Measurements from ENCODE around the gene FAM120B.
"Not testable (repeated sequence)": the region's sequence is repeated elsewhere in the genome, so short reads cannot be mapped to it uniquely, and the experiment has no call there.

The FAM120B gene

DNA sequence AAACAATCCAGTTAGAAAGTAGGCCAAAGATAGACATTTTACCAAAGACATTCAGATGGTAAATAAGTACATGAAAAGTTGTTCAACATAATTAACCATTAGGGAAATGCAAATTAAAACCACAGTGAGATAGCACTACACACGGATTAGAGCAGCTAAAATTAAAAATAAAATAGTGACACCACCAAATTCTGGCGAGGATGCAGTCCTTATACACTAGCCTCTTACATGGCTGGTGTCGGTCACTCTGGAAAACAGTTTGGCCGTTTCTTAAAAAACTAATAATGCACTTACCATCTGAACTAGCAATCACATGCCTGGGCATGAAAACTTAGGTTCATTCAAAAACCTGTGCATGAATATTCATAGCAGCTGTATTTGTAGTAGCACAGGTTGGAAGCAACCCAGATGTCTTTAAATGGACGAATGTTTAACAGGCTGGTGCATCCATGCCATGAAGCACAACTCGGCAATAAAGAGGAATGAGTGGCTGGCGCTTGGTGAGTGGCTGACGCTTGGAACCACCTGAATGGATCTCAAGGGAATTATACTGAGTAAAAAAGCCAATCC, 77.0 kb downstream of the FAM120B start:
- no peak for DNase-seq (ENCODE audit: low read depth)

DNA sequence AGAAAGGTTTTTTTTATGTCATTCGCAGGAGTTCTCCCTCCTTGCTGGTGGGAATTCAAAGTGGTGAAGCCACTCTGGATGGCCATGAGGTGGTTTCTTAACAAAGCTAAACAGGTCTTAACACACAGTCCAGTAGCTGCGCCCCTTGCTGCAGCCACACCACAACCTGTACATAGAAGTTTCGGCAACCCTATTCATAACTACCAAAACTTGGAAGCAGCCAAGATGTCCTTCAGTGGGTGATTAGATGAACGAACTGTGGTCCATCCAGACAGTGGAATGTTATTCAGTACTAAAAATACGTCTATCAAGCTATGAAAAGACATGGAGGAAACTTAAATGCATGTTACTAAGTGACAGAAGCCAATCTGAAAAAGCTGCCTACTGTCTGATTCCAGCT, 78.9 kb downstream of the FAM120B start:
- DNase-seq (ENCODE audit: low read depth) = no peak

DNA sequence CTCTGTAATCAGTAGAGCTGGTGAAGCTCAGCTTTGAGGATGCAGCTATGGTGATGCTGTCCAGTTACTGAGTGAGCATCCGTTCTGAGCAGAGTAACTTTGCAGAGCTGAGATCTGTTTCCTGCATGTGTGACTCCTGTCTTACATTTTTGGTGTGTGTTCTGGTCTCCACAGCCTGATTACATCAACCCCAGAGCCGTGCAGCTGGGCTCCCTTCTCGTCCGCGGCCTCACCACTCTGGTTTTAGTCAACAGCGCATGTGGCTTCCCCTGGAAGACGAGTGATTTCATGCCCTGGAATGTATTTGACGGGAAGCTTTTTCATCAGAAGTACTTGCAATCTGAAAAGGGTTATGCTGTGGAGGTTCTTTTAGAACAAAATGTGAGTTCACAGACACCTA, 81.6 kb downstream of the FAM120B start:
- no peak for DNase-seq (ENCODE audit: low read depth)

DNA sequence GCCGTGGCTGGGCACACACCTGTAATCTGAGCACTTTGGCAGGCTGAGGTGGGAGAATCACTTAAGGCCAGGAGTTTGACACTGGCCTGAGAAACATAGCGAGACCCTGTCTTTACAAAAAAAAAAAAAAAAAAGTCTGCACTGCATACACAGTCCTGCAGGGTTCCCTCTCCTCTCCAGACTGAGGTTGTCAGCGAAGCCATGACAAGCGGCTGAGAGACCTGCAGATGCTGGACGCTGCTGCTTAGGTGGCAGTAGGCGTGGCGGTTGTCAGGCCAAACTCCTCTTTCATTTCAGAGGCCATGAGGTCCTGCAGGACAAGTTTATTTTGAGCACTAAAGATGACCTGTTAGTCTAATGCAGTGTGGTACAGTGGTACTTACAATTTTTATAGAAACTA, 86.5 kb downstream of the FAM120B start:
- no peak for DNase-seq (ENCODE audit: low read depth)

DNA sequence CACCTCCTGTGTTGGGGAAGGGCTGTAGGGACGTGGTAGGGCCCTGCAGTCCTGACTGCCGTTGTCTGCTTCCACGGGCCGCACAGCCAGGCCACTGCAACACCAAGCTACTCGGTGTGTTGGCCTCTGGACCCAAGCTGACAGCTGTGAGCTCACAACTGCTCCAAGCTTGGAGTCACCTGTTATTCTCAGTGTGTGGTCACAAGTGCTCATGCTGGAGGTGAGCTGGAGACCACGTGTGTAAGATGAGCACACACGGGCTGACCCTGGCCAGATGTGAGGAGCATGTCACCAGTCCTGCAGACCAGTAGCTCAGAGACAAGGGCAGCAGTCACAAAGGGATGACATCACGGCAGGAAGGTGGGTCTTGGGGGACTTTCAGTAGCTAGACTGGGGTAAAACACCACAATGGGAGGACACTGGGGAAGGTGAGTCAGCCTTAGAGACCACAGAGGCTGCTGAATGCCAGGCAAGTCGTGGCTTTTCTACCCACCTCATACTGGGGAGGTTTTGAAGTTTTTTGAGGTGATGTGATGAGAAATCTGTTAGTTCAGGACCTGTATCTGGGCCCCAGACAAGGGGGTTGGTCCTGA, 87.3 kb downstream of the FAM120B start:
- peak; percentile 8 for DNase-seq (ENCODE audit: low read depth)

DNA sequence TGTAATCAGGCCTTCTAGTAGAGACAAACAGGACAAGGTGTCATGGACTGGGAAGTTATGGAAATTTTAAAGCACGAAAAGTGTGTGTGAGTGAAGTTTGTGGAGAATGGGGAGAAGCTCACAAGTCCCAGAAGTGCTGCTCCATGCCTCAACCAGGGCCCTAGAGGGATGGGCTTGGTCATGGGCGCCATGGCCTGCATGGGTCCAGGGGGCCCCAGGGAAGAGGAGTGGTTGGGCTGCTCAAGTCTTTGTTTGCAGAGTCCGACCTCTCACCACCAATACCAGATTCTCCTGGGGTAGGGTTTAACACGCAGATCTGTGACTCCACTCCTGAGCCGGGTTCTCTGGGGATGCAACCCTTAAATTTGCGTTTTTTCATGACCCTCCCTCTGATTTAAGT, 88.4 kb downstream of the FAM120B start:
- no peak for DNase-seq (ENCODE audit: low read depth)

DNA sequence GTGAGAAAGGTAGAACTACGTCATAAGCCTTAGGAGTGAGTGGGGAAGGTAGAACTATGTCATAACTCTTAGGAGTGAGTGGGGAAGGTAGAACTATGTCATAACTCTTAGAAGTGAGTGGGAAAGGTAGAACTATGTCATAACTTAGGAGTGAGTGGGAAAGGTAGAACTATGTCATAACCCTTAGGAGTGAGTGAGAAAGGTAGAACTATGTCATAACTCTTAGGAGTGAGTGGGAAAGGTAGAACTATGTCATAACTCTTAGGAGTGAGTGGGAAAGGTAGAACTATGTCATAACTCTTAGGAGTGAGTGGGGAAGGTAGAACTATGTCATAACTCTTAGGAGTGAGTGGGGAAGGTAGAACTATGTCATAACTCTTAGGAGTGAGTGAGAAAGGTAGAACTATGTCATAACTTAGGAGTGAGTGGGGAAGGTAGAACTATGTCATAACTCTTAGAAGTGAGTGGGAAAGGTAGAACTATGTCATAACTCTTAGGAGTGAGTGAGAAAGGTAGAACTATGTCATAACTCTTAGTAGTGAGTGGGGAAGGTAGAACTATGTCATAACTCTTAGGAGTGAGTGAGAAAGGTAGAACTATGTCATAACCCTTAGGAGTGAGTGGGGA, 92.3 kb downstream of the FAM120B start:
- not testable (repeated sequence) for DNase-seq (ENCODE audit: low read depth)

DNA sequence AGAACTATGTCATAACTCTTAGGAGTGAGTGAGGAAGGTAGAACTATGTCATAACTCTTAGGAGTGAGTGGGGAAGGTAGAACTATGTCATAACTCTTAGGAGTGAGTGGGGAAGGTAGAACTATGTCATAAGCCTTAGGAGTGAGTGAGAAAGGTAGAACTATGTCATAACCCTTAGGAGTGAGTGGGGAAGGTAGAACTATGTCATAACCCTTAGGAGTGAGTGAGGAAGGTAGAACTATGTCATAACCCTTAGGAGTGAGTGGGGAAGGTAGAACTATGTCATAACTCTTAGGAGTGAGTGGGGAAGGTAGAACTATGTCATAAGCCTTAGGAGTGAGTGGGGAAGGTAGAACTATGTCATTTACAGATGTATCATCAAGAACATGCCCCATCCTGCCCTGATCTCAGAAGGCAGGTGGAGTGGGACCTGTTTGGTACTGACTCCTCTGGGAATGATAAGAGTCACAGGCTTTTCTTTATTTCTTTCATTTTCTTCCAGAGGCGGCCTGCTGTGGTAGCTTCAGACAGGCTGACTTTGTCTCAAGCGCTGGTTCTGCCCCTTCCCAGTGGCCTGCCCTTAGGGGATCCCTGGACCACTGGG, 93.5 kb downstream of the FAM120B start:
- DNase-seq (ENCODE audit: low read depth) = not testable (repeated sequence)

DNA sequence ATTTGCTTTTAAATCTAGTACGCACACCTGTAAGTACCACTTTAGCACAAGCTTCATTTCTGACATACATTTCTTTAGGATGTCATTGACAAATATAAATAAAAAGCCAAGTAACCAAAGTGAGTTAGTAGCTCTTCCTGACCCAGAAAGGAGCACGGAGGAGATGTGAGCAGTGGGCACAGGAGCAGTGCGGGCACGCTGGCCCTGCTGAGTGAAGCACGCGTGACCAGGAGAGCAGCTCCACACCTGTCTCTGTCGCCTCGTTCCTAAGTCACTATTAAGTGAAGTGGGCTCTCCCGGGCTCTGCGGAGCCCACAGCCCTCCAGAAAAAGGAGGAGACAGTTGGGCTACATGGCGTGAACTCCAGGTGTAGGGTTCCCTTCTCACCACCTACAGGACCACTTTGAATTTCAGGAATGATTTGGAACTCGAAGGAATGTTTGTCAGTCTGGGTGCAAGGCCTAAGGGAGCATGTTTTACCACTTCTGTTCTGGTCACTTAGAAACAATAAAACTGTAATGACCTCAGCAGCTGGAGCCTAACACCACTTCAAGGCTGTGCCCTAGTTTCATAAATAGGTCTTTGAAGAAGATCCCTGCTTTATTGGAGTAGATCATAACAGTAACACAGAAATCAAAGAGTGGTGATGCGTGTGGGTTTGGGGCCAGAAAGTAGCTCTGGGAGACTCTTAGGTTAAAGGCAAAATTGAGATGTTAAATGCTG, 95.9 kb downstream of the FAM120B start:
- no peak for DNase-seq (ENCODE audit: low read depth)

DNA sequence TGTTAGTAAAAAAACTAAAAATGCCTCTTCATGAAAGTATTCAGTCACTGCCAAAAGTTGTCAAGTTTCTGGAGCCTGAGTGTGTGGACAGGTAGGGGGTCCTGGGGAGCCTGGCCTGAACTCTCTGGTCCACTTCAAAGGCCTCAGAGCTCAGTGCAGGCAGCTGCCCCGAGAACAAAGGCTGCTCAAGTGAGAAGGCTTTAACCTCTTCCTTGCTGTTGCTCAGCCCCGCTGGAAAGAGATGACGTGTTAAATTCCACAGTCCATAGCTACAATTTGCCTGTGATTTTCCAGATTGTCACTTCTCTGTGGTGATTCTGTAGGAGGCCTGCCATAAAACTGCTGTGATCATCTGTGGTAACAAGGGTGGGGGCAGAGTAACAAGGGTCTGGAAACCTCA, 96.9 kb downstream of the FAM120B start:
- DNase-seq (ENCODE audit: low read depth) = no peak

DNA sequence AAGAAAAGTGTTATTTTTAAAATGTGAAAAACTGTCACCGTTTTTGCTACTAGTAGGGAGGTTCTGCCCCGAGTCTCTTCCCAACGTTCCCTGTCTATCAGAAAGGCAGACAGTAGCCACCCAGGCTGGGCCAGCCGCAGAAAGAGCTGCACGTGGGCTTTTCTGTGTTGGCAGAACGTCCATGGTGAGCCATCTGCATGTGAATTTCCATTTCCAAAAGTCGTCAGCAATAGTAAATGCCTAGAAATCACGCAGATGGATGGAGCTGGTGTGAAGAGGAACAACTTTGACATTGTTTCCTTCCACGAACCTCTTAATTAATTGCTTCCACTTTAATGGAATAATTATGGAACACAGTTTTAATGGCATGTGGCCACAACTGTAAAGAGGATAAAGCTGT, 97.5 kb downstream of the FAM120B start:
- no peak for DNase-seq (ENCODE audit: low read depth)

DNA sequence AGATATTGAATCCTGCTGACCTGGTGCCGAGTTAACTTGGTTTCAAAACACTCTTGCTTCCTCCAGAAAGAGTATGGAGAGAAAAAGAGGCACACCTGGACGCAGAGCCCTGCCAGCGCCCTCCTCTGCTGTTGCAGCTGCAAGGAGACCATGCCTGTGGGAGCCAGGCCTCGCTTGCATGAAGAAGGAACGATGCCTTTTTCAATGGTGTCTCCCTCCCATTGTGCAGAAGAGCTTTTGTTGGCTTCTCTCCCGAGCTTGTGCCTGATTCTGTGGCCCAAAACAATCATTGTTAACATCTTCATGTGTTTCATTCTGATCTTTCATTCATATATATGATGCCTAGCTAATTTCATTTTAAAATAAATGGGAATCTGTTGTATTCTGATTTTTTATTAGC, 98.1 kb downstream of the FAM120B start:
- no peak for DNase-seq (ENCODE audit: low read depth)

DNA sequence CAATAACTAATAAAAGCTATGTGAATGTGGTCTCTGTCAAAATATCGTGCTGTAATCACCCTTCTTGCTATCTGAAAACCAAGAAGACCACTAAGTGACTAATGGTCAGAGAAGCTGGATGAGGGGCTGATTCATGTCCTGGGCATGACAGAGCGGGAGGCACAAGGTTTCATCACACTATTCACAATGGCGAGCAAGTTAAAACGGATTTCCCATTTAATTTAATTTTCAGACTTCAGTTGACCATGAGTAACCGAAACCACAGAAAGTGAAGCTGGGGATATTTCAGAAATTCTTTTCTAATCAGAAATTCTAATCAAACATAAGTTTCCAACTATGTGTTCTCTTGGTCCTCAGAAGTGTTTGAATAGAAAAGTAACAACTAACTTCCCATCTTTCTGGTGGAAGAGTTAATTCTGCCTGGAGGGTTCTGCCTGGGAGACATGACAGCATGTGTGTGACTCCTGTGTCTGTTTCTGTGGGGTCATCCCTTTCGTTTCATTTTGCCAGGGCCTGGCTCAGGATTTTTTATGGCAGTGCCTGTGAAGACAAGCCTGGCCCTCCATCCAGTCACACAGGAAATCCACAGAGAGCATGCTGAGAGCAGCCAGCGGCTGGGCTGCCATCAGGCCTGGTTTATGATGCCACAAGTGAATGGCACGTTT, 98.9 kb downstream of the FAM120B start:
- no peak for DNase-seq (ENCODE audit: low read depth)

DNA sequence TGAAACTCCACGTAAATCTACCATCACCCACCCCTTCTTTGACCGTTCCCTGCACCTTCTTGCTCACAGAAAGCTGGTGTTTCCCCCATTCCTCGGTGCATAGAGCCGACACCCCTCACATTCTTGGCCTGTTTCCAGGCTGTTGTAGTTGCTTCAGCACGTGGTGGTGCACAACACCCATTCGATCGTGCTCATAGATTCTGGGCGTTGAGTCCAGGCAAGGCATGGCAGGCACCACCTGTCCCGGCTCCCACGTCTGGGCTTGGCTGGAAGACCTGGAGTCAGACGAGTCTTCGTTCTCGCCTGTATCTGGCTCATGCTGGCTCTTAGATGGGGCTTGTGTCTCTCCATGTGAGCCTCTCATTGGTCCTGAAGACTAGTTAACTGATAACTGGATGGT, 100.6 kb downstream of the FAM120B start:
- no peak for DNase-seq (ENCODE audit: low read depth)

DNA sequence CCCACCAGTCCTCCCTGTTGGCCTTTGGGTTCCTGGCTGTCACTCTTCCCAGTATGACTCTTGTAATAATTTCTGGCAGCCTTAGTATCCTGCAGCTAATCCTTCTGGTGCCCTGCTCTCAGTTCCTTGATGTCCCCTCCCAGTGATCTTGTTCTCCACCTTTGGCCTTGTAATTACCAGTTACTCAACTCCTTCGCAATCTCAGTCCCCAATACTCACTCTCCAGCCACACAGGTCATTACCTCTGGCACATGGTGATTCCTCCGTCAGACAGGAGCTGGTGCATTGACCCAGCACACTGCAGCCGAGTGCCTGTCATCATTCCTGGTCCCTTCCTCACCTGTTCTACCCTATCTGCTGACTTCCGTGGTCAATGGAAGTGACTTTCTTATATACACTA, 101.4 kb downstream of the FAM120B start:
- no peak for DNase-seq (ENCODE audit: low read depth)

DNA sequence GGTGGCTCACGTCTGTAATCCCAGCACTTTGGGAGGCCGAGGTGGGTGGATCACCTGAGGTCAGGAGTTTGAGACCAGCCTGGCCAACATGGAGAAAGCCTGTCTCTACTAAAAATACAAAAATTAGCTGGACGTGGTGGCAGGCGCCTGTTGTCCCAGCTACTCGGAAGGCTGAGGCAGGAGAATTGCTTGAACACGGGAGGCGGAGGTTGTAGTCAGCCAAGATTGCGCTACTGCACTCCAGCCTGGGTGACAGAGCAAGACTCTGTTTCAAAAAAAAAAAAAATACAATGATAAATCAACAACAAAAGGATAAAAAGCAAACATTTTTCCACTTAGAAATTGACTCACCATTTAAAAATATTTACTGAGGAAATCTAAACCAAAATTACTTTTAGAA, 103.2 kb downstream of the FAM120B start:
- DNase-seq (ENCODE audit: low read depth) = not testable (repeated sequence)

DNA sequence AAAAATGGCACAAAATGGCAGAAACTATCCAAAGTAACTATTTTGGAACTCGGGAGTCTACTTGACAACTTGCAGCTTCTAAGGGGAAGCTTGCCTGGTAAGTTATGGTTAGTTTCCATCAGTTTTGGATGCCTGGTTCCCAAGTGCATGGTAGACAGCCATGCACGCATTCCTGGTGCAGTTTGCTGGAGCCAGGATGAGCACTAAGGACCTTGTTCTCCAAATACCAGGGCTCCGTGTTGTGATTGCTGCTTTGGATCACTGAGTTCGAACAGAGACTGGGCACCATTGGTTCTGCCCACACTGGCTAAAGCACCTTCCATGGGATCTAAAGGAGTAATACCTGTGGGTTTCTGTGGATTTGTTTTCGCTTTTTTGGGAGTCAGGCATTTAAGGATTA, 103.7 kb downstream of the FAM120B start:
- no peak for DNase-seq (ENCODE audit: low read depth)

DNA sequence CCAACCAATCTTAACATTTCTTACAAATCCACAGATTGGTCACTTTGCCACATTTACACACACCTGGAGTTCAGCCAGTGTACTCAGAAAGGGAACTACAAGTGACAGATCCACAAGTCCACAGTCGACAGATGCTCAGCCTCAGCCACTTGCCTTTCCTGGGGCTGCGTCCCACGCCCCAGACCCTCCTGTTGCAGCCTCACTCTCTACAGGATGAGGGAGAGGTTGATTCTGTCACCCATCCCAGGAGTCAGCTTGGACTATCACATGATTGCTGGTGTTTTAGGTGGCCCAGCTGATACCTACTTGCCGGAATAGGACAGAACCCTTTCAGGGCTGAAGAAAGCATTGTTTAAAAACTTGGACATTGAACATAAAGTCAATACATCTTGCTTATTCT, 108.8 kb downstream of the FAM120B start:
- DNase-seq (ENCODE audit: low read depth) = no peak

DNA sequence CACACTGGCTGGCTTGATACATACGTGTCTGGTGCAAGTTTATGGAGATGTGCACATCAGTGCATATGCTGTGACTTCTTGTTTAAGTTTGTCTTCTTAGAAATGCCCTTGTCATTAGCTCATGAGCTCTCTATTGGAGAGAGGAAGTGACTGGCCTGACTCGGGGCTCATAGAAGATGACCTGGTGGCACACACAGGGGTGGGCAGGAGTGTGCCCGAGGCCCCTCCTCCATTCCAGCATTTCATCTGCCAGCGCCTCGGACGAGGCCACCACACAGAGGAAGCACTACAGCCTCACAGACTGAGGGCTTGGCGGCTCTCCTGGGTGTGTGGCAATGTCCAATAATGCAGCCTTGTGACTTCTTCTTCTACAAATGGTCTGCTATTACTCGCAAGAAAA, 109.7 kb downstream of the FAM120B start:
- no peak for DNase-seq (ENCODE audit: low read depth)

DNA sequence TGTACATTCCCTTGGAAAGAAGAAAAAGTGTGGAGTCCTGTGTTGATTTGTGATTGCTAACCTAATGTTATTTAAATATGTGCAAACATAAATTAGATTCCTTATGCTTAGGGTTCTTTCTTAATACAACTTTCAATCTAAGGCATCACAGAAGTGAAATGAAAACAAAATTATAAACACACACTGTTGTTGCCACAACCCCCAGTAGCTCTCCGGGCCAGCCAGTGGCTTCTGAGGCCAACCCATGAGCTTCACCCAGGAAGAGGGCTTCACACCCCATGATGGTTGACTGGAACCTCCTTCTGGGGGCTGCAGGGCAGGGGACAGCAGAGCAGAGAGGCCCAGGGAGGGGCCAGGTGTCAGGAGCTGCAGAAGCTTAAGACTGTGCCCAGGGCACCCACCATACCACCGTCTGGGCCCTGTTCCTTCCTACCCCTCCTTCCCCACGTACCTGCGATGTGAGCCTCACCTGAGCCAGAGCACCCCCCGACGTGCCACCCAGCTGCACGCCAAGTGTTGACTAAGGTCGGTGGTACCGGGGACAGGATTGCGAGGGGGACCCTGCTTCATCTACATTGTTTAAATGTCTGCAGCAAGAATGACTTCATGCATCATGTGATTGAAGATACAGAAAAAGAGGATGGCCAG, 110.5 kb downstream of the FAM120B start:
- no peak for DNase-seq (ENCODE audit: low read depth)

DNA sequence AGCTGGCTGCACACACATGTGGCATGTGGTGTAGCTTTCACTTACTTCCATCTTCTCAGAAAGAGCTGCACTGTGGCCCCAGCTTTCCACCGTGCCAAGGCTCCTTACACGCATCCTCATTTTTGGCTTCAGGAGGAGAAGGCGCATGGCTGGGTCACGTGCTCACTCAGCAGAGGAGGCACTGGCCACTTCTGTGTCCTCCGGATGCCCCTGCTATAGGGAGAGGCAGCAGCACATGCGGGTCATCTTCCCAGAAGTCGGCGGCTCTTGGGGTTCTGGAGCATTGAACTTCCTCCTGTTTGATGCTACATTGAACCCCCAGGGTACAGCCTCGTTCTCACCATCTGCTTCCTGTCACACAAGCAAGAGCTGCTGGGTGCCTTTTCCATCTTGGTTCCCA, 111.3 kb downstream of the FAM120B start:
- DNase-seq (ENCODE audit: low read depth) = no peak

DNA sequence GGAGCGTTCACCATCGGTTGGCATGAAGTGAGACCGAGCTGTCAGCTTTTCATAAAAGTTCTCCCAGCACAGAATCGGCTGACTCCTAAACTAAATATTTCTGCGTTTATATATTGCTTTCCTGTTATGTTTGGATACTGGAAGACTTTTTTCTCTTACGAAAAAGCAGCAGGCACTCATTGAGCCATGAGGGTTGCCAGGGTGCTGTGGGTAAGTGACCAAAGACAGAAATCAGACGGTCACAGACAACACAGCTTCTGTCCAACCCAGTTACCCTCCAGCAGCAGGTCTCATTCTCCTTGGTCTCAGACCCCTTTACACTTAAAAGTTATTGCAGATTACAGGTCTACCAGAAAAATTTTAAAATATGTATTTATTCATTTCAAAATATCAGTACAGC, 113.7 kb downstream of the FAM120B start:
- no peak for DNase-seq (ENCODE audit: low read depth)
